HepG2 (cell line): ENCODE data around the gene TNFRSF11A. TPM values are rescaled to one million over a fixed set of nuclear protein-coding genes. Genes with fewer than 3 reads are reported as not detected.

Experiments
- EED ChIP-seq: sonication (generic); formaldehyde crosslinking; IDR thresholded peaks from 2 replicates; pipeline ENCODE4 v1.5.0; 2020; ENCODE audit warnings: mild to moderate bottlenecking, missing genetic modification reagents
- EZH2 ChIP-seq: conservative IDR thresholded peaks from 2 replicates; pipeline ENCODE4 v1.6.1; 2012; ENCODE audit warnings: mild to moderate bottlenecking, low read depth, low read length, moderate library complexity
- HMGXB4 ChIP-seq, 2 experiments: sonication (generic) in 1 of 2; formaldehyde crosslinking in 1 of 2; IDR thresholded peaks; 2 replicates each; pipeline versions ENCODE4 v1.4.0 to v1.6.1; 2018 to 2020; ENCODE audit warnings: missing genetic modification reagents in 2 of 2, borderline replicate concordance in 1 of 2, low read depth in 1 of 2, mild to moderate bottlenecking in 1 of 2, missing biosample characterization in 1 of 2
- IRF9 ChIP-seq: sonication (generic); formaldehyde crosslinking; IDR thresholded peaks from 2 replicates; pipeline ENCODE4 v1.8.0; 2022; ENCODE audit warnings: missing genetic modification reagents, mild to moderate bottlenecking, borderline replicate concordance
- NFE2L2 ChIP-seq: fragments of 150-350 bp; IDR thresholded peaks from 2 replicates; pipeline ENCODE4 v1.6.1; 2014; ENCODE audit warnings: low read length
- NPAS2 ChIP-seq: sonication (generic); formaldehyde crosslinking; IDR thresholded peaks from 2 replicates; pipeline ENCODE4 v1.8.0; 2022; ENCODE audit warnings: mild to moderate bottlenecking, missing genetic modification reagents, borderline replicate concordance
- NR2F6 ChIP-seq, 2 experiments: IDR thresholded peaks; 2 replicates each; pipeline ENCODE4 v1.6.1; 2016; ENCODE audit warnings: antibody characterized with exemption in 1 of 2, mild to moderate bottlenecking in 1 of 2
- REL ChIP-seq: sonication (generic); formaldehyde crosslinking; conservative IDR thresholded peaks from 2 replicates; pipeline ENCODE4 v1.8.0; 2022; ENCODE audit warnings: mild to moderate bottlenecking, missing genetic modification reagents, moderate library complexity
- SALL1 ChIP-seq: sonication (generic); formaldehyde crosslinking; IDR thresholded peaks from 2 replicates; pipeline ENCODE4 v1.8.0; 2022; ENCODE audit warnings: mild to moderate bottlenecking, missing genetic modification reagents
- SP2 ChIP-seq: sonication (generic); formaldehyde crosslinking; IDR thresholded peaks from 2 replicates; pipeline ENCODE4 v1.5.1; 2020; ENCODE audit warnings: mild to moderate bottlenecking, missing genetic modification reagents
- ZNF530 ChIP-seq: sonication (generic); formaldehyde crosslinking; IDR thresholded peaks from 2 replicates; pipeline ENCODE4 v1.5.0; 2020; ENCODE audit warnings: low read depth, mild to moderate bottlenecking, missing genetic modification reagents
- ZNF646 ChIP-seq: sonication (generic); formaldehyde crosslinking; IDR thresholded peaks from 2 replicates; pipeline ENCODE4 v1.9.0; 2021; ENCODE audit warnings: mild to moderate bottlenecking, missing genetic modification reagents
- ZXDC ChIP-seq: sonication (generic); formaldehyde crosslinking; IDR thresholded peaks from 2 replicates; pipeline ENCODE4 v1.5.0; 2020; ENCODE audit warnings: mild to moderate bottlenecking, missing genetic modification reagents
- polyA plus RNA-seq, 8 experiments: library from polyadenylated mRNA; depleted of rRNA in 3 of 8; stranded (reverse) in 7 of 8; unstranded in 1 of 8; fragments of >200 nt; fragmentation: Illumina TruSeq in 4 of 8; extraction: Trizol in 4 of 8; gene quantifications; 2 replicates each; pipeline versions ENCODE4 v1.2.1 to v1.2.3, GENCODE V29; 2011 to 2016; ENCODE audit warnings: low read depth in 4 of 8, missing spikeins in 1 of 8, mixed read lengths in 1 of 8; ENCODE audit not compliant: insufficient read depth in 1 of 8
- total RNA-seq, 5 experiments: library from RNA; depleted of rRNA; stranded (reverse); fragments of >200 nt; fragmentation: Illumina TruSeq; extraction: Trizol; gene quantifications; 2 replicates each; pipeline ENCODE4 v1.2.3, GENCODE V29; 2016; ENCODE audit warnings: low read depth in 1 of 5
- TF ChIP-seq, protein P1 (sequence below): sonication (generic); formaldehyde crosslinking; IDR thresholded peaks from 2 replicates; pipeline ENCODE4 v1.5.0; 2020; ENCODE audit warnings: missing genetic modification reagents

TNFRSF11A gene
- total and polyA plus RNA-seq, 2 of the 13 experiments (the other 11 are each of a cell fraction or from before 2014, with no cell fraction given), result 4.6 to 6.4 TPM

DNA sequence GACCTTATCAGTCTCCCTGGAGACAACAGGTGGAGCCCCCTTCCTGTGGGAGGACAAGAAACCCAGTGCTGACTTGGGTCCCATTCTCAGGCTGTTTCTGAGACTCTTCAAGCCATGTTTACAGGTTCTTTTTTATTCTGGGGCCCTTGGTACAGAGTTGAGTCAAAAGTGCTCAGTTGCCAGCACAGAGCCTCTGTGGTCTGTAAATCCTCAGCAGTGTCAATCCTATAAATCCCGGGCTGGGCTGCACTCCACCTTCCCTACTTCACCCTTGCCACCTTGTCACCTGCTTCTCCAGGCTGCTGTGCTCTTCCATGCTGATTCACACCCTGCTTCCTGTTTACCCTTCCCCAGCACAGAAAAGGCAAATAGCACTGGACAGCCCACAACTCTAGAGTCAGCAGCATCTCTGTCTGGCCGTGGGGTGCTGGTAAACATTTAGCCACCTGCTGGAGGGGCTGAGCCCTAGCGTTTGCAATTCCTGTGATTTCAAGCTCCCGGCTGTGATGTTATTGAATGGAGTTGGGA lies 74.7 kb downstream of the TNFRSF11A start (continued):
- TF ChIP-seq EED (CRISPR knock-in tag) (no peak), HMGXB4 (CRISPR knock-in tag; IDR thresholded peaks at IDR 0.05; ENCODE audit: borderline replicate concordance in 1 of 2, low read depth in 1 of 2) (peak; percentile 44 to 73; a peak in 2 of 4 replicates), SP2 (CRISPR knock-in tag) (no peak), NPAS2 (CRISPR knock-in tag) (no peak), NR2F6 (IDR thresholded peaks at IDR 0.05) (no peak), NR2F6 (CRISPR knock-in tag; IDR thresholded peaks at IDR 0.05) (peak; percentile 60; the same call in 1 of the 2 replicates), IRF9 (CRISPR knock-in tag) (no peak), NFE2L2 (no peak), ZNF530 (CRISPR knock-in tag) (no peak), EZH2 (no peak), SALL1 (CRISPR knock-in tag) (peak; percentile 68; the same call in 1 of the 2 replicates), REL (no peak), ZNF646 (CRISPR knock-in tag) (no peak), ZXDC (CRISPR knock-in tag) (no peak)
- TF ChIP-seq, protein P1, sequence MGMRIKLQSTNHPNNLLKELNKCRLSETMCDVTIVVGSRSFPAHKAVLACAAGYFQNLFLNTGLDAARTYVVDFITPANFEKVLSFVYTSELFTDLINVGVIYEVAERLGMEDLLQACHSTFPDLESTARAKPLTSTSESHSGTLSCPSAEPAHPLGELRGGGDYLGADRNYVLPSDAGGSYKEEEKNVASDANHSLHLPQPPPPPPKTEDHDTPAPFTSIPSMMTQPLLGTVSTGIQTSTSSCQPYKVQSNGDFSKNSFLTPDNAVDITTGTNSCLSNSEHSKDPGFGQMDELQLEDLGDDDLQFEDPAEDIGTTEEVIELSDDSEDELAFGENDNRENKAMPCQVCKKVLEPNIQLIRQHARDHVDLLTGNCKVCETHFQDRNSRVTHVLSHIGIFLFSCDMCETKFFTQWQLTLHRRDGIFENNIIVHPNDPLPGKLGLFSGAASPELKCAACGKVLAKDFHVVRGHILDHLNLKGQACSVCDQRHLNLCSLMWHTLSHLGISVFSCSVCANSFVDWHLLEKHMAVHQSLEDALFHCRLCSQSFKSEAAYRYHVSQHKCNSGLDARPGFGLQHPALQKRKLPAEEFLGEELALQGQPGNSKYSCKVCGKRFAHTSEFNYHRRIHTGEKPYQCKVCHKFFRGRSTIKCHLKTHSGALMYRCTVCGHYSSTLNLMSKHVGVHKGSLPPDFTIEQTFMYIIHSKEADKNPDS, result no peak
